Measurements from ENCODE around the gene MYEF2.

DNA sequence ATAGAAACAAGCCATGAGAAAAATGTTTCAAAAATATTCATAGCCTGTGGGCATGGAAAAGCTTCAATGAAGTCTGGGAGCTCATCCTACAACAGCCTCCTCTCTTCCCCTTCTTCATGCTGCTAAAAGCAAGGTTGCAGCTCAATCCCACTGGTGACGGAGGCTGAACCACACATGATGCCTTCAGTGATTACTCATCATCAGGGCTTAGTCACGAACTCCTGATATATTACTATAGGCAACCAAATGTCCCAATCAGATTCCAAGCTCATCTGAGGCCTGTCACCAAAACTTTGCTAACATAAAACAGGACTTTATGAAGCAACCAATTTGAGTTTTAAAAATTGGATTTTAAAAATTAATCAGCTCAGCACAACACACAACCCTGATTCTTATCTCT lies 81.3 kb downstream of the MYEF2 start:
- TF ChIP-seq JUND (IDR thresholded peaks at IDR 0.05) (no peak), CTCF (IDR thresholded peaks at IDR 0.05; ENCODE audit: low read depth, low read length, missing input control) (no peak), SP1 (IDR thresholded peaks at IDR 0.05) (no peak), RAD21 (IDR thresholded peaks at IDR 0.05) (no peak), REST (IDR thresholded peaks at IDR 0.05) (no peak), EGR1 (IDR thresholded peaks at IDR 0.05; ENCODE audit: low read depth in 2 of 2) (no peak), ATF3 (IDR thresholded peaks at IDR 0.05) (no peak), YY1 (IDR thresholded peaks at IDR 0.05) (no peak), TAF1 (conservative IDR thresholded peaks at IDR 0.05) (no peak), GABPA (IDR thresholded peaks at IDR 0.05 in 1 of 2, conservative IDR thresholded peaks at IDR 0.05 in 1 of 2) (no peak), HNF4G (IDR thresholded peaks at IDR 0.05) (no peak)
- TF ChIP-seq, protein P1, sequence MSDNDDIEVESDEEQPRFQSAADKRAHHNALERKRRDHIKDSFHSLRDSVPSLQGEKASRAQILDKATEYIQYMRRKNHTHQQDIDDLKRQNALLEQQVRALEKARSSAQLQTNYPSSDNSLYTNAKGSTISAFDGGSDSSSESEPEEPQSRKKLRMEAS (IDR thresholded peaks at IDR 0.05): no peak

Measured in liver (tissue), 3 donors.